ENCODE measurements around the gene TIMM13. TPM values are rescaled to one million over a fixed set of nuclear protein-coding genes. Genes with fewer than 3 reads are reported as not detected.

Gene TIMM13
- total and polyA plus RNA-seq, 10 of the 15 experiments (the other 5 are each of a cell fraction or from before 2014, with no cell fraction given): 9.9 to 205 (median 63.6) TPM

GRCh38 chr19:2474232-2475017, 47.0 kb upstream of the TIMM13 start:
- WGBS (ENCODE audit: insufficient coverage, insufficient replicate concordance, low lambda C conversion rate, missing lambda C conversion rate): 2% methylated on average over 60 of the region's 60 CpGs
- Histone ChIP-seq H3K27me3 (replicated peaks in 1 of 2; ENCODE audit: control insufficient read depth in 2 of 2, insufficient read depth in 2 of 2, low read length in 1 of 2) (no peaks in the 10 kb centered on the region), H3K36me3 (ENCODE audit: control insufficient read depth in 2 of 2, insufficient read depth in 2 of 2, low read length in 1 of 2) (peaks cover 2% of the 10 kb centered on the region in 2 experiments; a peak in 2 of 4 replicates), H4K20me1 (ENCODE audit: control insufficient read depth, insufficient read depth) (peaks cover 12% of the 10 kb centered on the region; the same call in 1 of the 2 replicates), H3K79me2 (ENCODE audit: control insufficient read depth, insufficient read depth, low read length) (peaks cover 41% of the 10 kb centered on the region), H3K4me3 (peak overlapping the region; percentile 82), H3K4me1 (ENCODE audit: control insufficient read depth, insufficient read depth, low read length) (peaks cover 6% of the 10 kb centered on the region), H3K9ac (ENCODE audit: control insufficient read depth, insufficient read depth, low read length) (peak overlapping the region; percentile 80), H2AFZ (ENCODE audit: control insufficient read depth, low read depth, low read length) (peak overlapping the region; percentile 51), H3K4me2 (ENCODE audit: control insufficient read depth, insufficient read depth) (peak overlapping the region; percentile 99), H3K9me3 (replicated peaks; ENCODE audit: control insufficient read depth, insufficient read depth, low read length) (no peaks in the 10 kb centered on the region), H3K27ac (ENCODE audit: control insufficient read depth, insufficient read depth) (peak overlapping the region; percentile 71)
- ChIA-PET RAD21 (ENCODE audit: unreplicated experiment) (interaction anchor here (0.7 to 6.2 kb wide), 9 partner anchors 70 to 235 kb away, joined by 3 to 221 read pairs (median 5); no protein-coding TSS in a partner anchor), SMC1A (ENCODE audit: uncharacterized antibody, unreplicated experiment) (interaction anchor here (0.7 to 10.5 kb wide), 11 partner anchors 105 to 187 kb away, joined by 3 to 143 read pairs (median 3); no protein-coding TSS in a partner anchor), POLR2A (interaction anchor here (1.8 to 6.8 kb wide), 3 partner anchors 88 to 162 kb away, joined by 7 to 166 read pairs (median 21); no protein-coding TSS in a partner anchor), CTCF (interaction anchor here (0.7 to 5.8 kb wide), 16 partner anchors 78 to 174 kb away, joined by 3 to 113 read pairs (median 6); no protein-coding TSS in a partner anchor)
- DNase-seq (ENCODE audit: low read depth, low spot score) (no peak), ATAC-seq (peak; percentile 55), FAIRE-seq (peak; percentile 98)
- in situ Hi-C loops (cut with MboI): loop anchor here (5.0 kb wide), 1 partner anchor 138 kb away; no protein-coding TSS in a partner anchor
- intact Hi-C loops (cut with micrococcal nuclease; ENCODE audit: unreplicated experiment): loop anchor here (1.0 kb wide), 2 partner anchors 105 to 137 kb away; no protein-coding TSS in a partner anchor
- no TSS peak for BruUV-seq (replicated peaks)
- peak; percentile 85 to 98 (median 92); a peak in 5 of 6 replicates for TF ChIP-seq CTCF (IDR thresholded peaks at IDR 0.05 in 2 of 3, conservative IDR thresholded peaks at IDR 0.05 in 1 of 3; ENCODE audit: control insufficient read depth in 2 of 3, extremely low read depth in 1 of 3, insufficient read depth in 1 of 3, low read depth in 3 of 3, low read length in 3 of 3)
- peak in 1 of 2 experiments; percentile 54; a peak in 1 of 4 replicates for TF ChIP-seq IKZF2 (IDR thresholded peaks at IDR 0.05)
- 0 out of 2 replicates have a peak, but pooled peaks have one; percentile 10 for TF ChIP-seq ATF7 (IDR thresholded peaks at IDR 0.05; ENCODE audit: low read depth)
- peak; percentile 98 for TF ChIP-seq GATAD2B (conservative IDR thresholded peaks at IDR 0.05; ENCODE audit: low read depth)
- no peak for TF ChIP-seq MYC (IDR thresholded peaks at IDR 0.05; ENCODE audit: insufficient read depth, insufficient read length, insufficient replicate concordance, low read length, severe bottlenecking)
- peak; percentile 68 for TF ChIP-seq MEF2A (IDR thresholded peaks at IDR 0.05; ENCODE audit: insufficient read depth, low read depth, low read length)
- no peak for TF ChIP-seq CBX3 (IDR thresholded peaks at IDR 0.05; ENCODE audit: borderline replicate concordance, low read depth)
- peak in 1 of 2 experiments; percentile 88; a peak in 2 of 3 replicates for TF ChIP-seq EGR1 (IDR thresholded peaks at IDR 0.05; ENCODE audit: borderline replicate concordance in 1 of 2, low read depth in 2 of 2, low read length in 2 of 2)
- no peak for TF ChIP-seq POLR2AphosphoS5 (IDR thresholded peaks at IDR 0.05; ENCODE audit: low read length)
- peak; percentile 39; the same call in 1 of the 2 replicates for TF ChIP-seq CBFB (IDR thresholded peaks at IDR 0.05; ENCODE audit: low read depth)
- TF ChIP-seq, protein P1, sequence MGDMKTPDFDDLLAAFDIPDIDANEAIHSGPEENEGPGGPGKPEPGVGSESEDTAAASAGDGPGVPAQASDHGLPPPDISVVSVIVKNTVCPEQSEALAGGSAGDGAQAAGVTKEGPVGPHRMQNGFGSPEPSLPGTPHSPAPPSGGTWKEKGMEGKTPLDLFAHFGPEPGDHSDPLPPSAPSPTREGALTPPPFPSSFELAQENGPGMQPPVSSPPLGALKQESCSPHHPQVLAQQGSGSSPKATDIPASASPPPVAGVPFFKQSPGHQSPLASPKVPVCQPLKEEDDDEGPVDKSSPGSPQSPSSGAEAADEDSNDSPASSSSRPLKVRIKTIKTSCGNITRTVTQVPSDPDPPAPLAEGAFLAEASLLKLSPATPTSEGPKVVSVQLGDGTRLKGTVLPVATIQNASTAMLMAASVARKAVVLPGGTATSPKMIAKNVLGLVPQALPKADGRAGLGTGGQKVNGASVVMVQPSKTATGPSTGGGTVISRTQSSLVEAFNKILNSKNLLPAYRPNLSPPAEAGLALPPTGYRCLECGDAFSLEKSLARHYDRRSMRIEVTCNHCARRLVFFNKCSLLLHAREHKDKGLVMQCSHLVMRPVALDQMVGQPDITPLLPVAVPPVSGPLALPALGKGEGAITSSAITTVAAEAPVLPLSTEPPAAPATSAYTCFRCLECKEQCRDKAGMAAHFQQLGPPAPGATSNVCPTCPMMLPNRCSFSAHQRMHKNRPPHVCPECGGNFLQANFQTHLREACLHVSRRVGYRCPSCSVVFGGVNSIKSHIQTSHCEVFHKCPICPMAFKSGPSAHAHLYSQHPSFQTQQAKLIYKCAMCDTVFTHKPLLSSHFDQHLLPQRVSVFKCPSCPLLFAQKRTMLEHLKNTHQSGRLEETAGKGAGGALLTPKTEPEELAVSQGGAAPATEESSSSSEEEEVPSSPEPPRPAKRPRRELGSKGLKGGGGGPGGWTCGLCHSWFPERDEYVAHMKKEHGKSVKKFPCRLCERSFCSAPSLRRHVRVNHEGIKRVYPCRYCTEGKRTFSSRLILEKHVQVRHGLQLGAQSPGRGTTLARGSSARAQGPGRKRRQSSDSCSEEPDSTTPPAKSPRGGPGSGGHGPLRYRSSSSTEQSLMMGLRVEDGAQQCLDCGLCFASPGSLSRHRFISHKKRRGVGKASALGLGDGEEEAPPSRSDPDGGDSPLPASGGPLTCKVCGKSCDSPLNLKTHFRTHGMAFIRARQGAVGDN (IDR thresholded peaks at IDR 0.05): peak; percentile 31; the same call in 1 of the 2 replicates
- TF ChIP-seq PAX5 (IDR thresholded peaks at IDR 0.05; ENCODE audit: borderline replicate concordance, low read depth, low read length): peak; percentile 21; the same call in 1 of the 2 replicates
- TF ChIP-seq RB1 (IDR thresholded peaks at IDR 0.05; ENCODE audit: borderline replicate concordance): peak; percentile 70; the same call in 1 of the 2 replicates
- TF ChIP-seq CHD2 (IDR thresholded peaks at IDR 0.05; ENCODE audit: borderline replicate concordance, low read depth, low read length): peak; percentile 73
- TF ChIP-seq HCFC1 (IDR thresholded peaks at IDR 0.05; ENCODE audit: low read length): 0 out of 2 replicates have a peak, but pooled peaks have one; percentile 41
